Hematopoietic multipotent progenitor cell treated with erythropoietin and hydrocortisone succinate and interleukin-3 and kit ligand, for 8 days (in vitro differentiated cells): ENCODE measurements around the gene AMH.
"Not testable (repeated sequence)": the region's sequence is repeated elsewhere in the genome, so short reads cannot be mapped to it uniquely, and the experiment has no call there.

ENCODE experiments used
- DNase-seq: peaks from one replicate; pipeline ENCODE4 v3.0.0-alpha.2; 2015

Gene AMH

DNA sequence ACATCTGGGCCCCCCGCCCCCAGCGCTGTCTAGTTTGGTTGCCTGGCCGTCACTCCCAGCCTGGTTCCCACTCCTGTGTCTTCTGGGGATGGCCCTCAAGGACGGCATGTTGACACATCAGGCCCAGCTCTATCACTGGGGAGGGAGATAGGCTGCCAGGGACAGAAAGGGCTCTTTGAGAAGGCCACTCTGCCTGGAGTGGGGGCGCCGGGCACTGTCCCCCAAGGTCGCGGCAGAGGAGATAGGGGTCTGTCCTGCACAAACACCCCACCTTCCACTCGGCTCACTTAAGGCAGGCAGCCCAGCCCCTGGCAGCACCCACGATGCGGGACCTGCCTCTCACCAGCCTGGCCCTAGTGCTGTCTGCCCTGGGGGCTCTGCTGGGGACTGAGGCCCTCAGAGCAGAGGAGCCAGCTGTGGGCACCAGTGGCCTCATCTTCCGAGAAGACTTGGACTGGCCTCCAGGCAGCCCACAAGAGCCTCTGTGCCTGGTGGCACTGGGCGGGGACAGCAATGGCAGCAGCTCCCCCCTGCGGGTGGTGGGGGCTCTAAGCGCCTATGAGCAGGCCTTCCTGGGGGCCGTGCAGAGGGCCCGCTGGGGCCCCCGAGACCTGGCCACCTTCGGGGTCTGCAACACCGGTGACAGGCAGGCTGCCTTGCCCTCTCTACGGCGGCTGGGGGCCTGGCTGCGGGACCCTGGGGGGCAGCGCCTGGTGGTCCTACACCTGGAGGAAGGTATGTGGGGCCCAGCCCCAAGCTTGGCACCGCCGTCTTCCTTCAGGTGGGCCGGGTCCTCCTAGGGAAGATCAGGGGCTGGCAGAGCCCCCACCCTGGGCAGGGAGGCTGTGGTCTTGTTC, at the start of gene AMH:
Gene AMH (plus strand): TSS at position 314 of the 857 bp plus-strand sequence. CDS start 10 bp downstream, at position 324.
- DNase-seq: no peak

- DNase-seq: no peak
Observed at GRCh38 chr19:2199861-2200623, 49.1 kb upstream of the AMH start.

DNA sequence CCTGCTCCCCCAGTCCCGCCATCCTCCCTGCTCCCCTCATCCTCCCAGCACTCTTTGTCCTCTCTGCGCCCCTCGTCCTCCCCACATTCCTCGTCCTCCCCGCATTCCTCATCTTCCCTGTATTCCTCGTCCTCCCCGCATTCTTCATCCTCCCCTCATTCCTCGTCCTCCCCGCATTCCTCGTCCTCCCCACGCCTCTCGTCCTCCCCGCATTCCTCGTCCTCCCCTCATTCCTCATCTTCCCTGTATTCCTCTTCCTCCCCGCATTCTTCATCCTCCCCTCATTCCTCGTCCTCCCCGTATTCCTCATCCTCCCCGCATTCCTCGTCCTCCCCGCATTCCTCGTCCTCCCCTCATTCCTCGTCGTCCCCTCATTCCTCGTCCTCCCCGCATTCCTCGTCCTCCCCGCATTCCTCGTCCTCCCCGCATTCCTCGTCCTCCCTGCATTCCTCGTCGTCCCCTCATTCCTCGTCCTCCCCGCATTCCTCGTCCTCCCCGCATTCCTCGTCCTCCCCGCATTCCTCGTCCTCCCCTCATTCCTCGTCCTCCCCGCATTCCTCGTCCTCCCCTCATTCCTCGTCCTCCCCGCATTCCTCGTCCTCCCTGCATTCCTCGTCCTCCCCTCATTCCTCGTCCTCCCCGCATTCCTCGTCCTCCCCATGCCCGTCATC, 48.4 kb upstream of the AMH start:
- DNase-seq: not testable (repeated sequence)

DNA sequence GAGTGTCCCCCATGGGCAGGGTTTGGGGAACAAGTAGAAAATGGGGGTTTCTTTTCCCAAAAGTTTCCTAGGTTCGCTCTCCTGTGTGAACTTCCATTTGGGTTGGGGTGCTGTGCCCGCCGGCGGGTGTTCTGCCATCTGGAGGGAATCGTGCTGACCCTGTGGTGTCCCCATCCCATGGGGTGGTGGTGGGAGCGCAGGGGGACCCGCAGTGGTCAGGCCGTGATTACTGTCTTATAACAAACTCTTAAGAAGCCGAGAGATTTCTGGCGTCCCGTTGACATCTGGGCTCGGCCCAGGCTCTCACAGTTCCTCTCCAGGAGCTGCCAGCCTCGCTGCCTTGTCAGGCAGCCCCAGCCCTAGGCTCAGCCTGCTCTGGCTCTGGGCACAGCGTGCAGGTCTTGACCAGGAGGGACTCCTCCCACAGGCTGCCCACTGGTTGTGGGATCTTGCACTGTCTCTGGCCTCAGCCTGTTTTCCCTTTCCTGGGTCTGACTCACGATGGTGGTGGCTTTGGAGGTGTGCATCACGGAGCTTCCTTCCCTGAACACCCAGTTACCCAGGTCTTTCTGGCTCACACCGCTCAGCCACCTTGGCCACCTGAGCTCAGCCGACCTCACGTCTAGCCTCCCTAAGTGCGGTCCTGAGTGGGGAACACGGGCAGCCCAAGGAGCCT, 47.5 kb upstream of the AMH start:
- DNase-seq: no peak

DNA sequence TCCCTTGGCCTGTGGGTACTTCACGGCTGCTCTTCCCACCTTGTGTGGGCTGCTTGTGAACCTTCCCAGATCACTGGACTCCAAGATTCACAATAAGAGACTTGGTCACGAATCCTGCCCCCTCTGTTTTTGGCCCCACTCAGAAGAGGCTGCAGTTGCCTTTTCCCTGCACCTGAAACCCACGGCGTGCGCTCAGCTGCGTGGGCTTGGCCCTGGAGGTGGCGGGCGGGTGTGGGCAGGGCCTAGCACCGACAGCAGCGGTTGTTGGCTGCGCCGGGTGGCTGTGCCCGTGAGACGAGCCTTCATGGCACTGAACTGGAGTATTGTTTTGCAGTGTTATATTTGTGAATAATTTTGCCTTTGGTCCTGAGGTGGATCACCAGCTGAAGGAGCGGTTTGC, 46.8 kb upstream of the AMH start:
- no peak for DNase-seq

DNA sequence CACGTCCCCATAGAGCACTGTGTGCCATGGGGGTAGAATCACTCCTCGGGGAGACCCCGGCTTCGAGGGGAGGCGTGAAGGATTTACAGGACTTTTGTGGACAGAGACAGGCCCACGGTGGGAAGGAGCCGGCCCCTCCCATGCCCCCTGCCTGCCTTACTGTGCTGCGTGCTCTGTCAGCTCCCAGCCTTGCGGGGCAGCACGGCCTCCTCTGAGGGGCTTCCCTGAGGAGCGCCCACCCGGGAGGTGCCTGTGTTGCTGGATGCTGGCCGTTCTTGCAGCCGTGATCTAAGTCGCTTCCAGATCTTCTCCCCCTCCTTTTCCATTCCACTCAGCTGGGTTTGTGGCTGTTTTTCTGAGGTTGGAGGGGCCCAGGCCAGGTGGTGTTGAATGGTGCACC, 42.1 kb upstream of the AMH start:
- DNase-seq: no peak

DNA sequence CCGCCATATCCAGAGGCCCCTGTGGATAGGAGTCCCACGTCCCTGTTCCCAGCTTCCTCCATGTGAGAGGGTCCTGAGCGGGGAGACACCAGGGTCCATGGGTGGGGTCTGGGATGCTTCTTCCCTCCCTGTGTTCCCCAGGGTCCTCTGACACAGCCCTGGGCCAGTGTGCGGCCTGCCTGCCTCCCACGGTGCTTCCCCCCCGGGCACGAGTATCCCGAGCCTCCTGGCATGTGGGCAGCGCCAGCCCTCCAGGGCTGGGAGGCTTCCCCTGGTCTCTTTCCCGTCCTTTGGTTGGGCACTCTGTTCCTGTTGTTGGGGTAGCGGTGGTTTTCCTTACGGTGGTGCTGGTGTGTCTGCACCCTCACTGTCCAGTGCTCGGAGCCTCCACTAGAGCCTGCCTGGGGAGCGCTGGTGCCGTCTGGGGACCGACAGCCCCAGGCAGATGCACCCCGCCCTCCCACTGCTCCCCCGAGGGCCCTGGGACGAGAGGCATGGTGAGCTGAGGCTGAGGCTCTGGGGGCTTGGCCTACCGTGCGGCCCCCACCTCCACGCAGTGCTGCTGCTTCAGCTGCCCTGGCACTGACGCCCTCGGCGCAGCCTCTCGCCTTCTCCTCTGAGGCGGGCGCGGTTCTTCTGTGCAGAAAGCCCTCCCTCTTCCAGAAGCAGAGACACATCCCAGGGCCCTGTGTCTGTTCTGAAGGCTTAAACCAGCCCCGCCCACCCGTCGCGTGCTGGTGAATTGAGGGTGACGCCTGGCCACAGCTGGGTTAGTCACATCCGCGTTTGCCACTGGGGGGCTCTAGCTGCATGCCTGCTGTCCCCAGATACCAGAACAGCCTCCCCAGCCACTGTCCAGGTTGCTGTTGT, 40.9 kb upstream of the AMH start:
- peak; percentile 91 for DNase-seq

GRCh38 chr19:2208975-2209374, 40.1 kb upstream of the AMH start:
- no peak for DNase-seq

GRCh38 chr19:2209408-2209807, 39.7 kb upstream of the AMH start:
- DNase-seq: no peak

GRCh38 chr19:2210206-2210605, 38.9 kb upstream of the AMH start:
- DNase-seq: no peak

GRCh38 chr19:2210987-2211740, 38.0 kb upstream of the AMH start:
- DNase-seq: no peak

DNA sequence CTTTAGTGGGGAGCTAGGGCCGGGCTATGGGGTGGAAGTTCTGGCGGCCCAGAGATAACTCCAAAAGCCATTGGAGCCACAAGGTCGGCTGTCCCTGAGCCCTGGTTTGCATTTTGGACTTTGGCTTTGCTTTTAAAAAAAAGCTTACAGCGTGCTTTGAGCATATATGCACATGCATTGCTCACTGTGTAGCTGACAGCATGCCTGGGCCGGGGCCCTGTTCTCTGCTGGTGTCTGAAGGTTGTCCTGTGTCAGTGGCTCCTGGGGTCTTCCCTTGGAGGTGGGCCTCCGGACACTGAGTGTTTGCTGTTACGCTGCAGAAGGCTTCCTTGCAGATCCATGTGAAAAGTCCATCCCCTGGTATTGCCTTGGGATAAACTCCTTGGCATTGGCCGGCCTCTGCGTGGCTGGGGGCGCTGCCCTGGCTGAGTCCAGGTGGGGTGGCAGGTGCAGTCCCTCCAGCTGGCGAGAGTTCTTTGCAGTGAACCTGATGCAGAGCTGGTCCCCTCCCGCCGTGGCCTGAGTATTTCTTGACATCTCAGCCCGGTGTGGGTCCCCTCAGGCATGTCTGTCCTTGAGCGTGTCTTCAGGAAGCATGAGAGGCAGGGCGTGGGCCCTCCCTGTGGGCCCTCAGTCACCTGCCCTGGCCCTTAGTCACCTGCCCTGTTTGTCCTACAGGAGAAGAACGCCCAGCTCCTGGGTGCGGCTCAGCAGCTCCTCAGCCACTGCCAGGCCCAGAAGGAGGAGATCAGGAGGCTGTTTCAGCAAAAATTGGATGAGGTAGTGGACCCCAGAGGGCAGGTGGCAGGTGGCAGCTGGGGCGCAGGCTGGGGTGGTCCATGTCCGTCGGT, 36.0 kb upstream of the AMH start:
- DNase-seq: no peak

DNA sequence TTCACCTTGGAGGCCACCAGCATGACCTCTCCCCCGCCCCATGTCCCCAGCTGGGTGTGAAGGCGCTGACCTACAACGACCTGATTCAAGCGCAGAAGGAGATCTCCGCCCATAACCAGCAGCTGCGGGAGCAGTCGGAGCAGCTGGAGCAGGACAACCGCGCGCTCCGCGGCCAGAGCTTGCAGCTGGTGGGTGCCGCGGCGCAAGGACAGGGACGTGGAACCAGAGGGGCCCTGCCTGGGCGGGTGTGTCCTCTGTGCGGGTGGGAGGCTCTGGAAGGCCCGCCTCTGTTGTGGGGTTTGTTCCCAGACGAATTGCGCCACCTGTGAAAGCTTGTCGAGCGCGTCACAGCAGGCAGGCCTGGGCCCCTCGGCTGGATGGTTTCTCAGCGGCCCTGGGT, 35.3 kb upstream of the AMH start:
- DNase-seq: no peak

- no peak for DNase-seq
Observed at GRCh38 chr19:2214251-2214650, 34.9 kb upstream of the AMH start.

- DNase-seq: no peak
Observed at GRCh38 chr19:2215281-2215751, 33.8 kb upstream of the AMH start.

DNA sequence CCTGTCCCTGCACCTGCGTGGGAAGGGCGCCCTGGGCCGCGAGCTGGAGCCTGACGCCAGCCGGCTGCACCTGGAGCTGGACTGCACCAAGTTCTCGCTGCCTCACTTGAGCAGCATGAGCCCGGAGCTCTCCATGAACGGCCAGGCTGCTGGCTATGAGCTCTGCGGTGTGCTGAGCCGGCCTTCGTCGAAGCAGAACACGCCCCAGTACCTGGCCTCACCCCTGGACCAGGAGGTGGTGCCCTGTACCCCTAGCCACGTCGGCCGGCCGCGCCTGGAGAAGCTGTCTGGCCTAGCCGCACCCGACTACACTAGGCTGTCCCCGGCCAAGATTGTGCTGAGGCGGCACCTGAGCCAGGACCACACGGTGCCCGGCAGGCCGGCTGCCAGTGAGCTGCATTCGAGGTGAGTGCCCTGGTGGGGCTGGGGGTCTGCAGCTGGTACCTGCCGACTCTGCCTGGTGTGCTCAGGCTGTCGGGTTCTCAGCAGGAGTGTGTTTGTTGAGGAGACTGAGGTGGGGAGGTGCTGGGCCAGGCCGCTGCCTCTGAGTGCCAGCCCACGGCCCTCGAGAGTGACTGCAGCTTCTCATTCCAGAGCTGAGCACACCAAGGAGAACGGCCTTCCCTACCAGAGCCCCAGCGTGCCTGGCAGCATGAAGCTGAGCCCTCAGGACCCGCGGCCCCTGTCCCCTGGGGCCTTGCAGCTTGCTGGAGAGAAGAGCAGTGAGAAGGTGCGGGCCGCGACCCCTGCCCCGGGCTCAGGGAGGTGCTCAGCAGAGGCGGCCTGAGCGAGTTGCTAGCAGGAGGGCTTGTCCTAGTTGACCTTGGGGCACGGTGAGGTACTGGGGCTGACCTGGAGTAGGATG, 32.5 kb upstream of the AMH start:
- DNase-seq: no peak

DNA sequence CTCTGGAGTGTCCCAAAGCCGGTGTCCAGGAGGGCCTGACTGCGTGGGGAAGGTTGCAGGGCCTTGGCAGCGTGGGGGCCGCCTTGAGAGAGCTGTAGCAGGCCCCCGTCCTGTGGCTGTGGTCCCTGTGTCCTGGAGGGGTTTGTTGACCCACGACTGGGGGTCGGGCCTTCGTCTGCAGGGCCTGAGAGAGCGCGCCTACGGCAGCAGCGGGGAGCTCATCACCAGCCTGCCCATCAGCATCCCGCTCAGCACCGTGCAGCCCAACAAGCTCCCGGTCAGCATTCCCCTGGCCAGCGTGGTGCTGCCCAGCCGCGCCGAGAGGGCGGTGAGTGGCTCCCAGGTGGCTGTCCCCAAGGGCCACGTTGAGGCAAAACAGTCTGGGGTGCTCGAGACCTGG, 31.5 kb upstream of the AMH start:
- DNase-seq: no peak

DNA sequence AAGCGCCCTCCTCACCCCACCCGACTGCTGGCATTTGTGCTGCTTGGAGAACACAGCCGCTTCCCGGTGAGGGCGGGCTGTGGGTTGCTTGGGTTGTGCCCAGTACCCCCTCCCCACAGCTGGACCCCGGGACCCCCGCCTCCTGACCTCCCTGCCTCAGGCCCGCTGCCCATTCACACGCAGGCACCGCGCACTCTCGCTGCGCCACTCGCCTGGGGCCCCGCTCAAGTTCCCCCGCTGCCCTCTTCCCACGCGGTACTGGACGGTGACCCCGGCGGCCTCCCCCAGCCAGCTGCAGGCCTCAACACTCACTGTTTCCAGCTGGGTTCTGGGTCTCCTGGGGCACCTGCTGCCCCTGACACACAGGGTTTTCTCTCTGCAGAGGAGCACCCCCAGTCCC, 29.4 kb upstream of the AMH start:
- DNase-seq: no peak

DNA sequence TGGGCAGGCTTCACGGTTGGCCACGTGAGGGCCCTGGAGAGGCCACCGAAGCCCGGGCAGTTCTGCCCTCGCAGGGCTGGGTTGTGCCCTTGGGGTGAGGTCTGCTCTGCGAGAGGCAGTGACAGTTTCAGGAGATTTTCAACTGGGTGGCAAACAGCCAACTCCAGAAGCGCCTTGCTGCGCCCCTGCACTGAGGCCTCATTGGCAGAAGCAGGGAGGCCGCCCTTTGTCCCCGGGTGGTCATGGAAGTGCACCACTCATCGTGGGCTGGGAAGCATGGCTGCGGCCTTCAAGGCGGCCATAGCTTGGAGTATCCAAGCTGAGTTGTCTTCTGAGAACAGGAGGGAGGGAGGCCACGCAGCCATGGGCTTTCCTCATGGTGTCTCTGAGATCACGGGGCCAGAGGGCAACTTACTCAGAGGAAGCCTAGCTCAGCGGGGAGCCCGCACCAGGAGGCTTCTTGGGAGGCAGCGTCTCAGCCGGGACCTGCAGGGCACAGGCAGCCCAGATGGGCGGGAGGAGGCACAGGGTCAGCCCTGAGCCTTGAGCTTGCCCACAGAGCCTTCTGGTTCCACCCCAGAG, 27.8 kb upstream of the AMH start:
- DNase-seq: no peak
